ENCODE measurements around the gene CKM. TPM values are rescaled to one million over a fixed set of nuclear protein-coding genes. Genes with fewer than 3 reads are reported as not detected.

CKM gene
- polyA plus RNA-seq, 1 experiment, result not detected

DNA sequence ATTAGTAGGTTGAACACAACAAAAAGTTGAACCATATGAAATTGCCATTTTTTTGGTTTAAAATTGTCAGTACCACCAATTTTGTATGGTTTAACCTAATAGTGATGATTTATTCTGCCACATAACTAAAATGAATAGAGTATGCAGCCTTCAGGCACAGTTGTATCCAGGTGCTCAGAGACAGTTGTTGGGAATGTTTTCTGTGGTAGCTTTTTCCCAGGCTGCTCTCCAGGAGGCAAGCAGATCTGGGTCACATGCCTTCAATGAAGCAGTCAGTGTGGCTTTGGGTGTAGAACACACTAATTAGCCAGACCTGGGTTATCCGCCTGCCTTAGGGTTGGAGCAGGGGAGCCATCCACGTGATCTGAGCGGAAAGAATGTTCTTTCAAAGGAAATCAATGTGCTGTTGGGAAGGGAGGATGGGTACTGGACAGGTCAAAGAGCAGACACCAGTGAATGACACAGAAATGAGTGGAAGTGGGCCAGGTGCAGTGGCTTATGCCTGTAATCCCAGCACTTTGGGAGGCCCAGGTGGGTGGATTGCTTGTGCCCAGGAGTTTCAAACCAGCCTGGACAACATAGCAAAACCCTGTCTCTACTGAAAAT, 43.0 kb downstream of the CKM start:
- POLR2A ChIA-PET, result no interaction called here
- peaks cover 18% of the 10 kb centered on the region for H3K36me3 ChIP-seq (ENCODE audit: control insufficient read depth, insufficient read depth, low read length)
- H3K27me3 ChIP-seq (ENCODE audit: control insufficient read depth, insufficient read depth, low read length), result no peaks in the 10 kb centered on the region
- CTCF ChIA-PET, result no interaction called here
- no peak overlapping the region for H3K4me3 ChIP-seq (ENCODE audit: low read depth, low read length)
- TF ChIP-seq CTCF (IDR thresholded peaks at IDR 0.05; ENCODE audit: insufficient read depth, low read depth, low read length), result no peak
- no peak for DNase-seq (ENCODE audit: low read depth)

DNA sequence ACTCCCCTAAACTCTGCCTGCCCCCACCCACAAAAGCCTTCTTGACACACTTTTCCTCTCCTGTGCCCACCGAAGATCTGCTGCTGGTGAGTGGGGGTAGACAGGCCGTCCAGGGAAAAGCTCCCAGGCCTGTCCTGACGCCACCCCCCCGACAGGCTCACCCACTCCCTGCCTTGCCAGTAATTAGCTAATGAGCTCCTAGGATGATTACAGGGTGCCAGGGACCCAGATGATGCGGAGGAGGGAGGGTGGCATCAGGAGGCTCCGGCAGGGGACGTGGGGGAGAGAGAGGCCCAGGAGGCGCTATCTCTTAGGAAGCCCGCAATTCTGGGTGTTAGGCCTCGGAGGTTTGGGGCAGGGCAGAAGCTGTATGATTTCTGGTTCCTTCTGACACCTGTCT, 44.6 kb downstream of the CKM start:
- DNase-seq (ENCODE audit: low read depth), result no peak
- ChIA-PET CTCF (interaction anchor here (0.7 kb wide), 1 partner anchor 18 kb away, joined by 3 read pairs; no protein-coding TSS in a partner anchor), POLR2A (no interaction called here)
- no peaks in the 10 kb centered on the region for H3K27me3 ChIP-seq (ENCODE audit: control insufficient read depth, insufficient read depth, low read length)
- no peak for TF ChIP-seq CTCF (IDR thresholded peaks at IDR 0.05; ENCODE audit: insufficient read depth, low read depth, low read length)
- peaks cover 22% of the 10 kb centered on the region for H3K36me3 ChIP-seq (ENCODE audit: control insufficient read depth, insufficient read depth, low read length)
- no peak overlapping the region for H3K4me3 ChIP-seq (ENCODE audit: low read depth, low read length)

DNA sequence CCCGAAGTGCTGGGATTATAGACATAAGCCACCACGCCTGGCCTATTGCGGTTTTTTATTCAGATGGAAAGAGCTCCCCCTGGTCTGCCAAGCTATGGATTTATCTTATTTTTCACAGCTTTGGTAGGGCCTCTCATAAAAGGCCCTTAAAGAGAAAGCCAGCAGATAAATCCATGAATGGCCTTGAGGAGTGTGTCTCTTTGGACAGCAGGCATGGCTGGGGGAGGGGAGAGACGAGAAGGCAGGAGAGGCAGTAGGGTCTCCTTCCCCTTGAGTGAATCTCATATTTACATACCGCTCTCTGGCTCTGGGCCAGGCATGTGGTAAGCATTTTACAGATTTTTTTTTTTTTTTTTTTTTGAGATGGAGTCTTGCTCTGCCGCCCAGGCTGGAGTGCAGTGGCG, 46.4 kb downstream of the CKM start:
- no peak for DNase-seq (ENCODE audit: low read depth)

DNA sequence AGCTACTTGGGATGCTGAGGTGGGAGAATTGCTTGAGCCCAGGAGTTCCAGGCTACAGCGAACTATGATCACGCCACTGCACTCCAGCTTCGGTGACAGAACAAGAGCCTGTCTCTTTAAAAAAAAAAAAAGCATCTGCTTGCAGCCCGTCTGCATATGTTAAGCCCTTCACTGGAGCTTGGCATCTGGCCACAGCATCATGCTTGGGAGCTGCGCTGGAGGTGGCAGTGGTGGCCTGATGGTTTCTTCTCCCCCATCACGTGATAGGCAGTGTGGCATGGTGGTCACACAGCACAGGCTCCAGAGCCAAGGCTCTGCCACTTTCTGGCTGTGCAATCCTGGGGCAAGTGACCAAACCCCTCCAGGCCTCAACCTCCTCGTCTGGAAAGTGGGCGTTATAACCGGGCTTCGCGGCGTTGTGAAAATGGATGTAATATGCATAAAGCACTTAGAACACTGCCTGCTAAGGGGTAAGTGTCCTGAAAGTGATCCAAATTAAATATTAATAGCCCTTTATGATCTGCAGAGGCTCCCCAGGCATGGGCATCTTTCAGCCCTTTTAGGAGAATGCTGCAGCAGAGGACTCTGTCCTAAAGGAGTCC, 47.2 kb downstream of the CKM start:
- Histone ChIP-seq H3K27me3 (ENCODE audit: control insufficient read depth, insufficient read depth, low read length) (no peaks in the 10 kb centered on the region), H3K4me3 (ENCODE audit: low read depth, low read length) (no peak overlapping the region), H3K36me3 (ENCODE audit: control insufficient read depth, insufficient read depth, low read length) (peaks cover 28% of the 10 kb centered on the region)
- no peak for DNase-seq (ENCODE audit: low read depth)
- TF ChIP-seq CTCF (IDR thresholded peaks at IDR 0.05; ENCODE audit: insufficient read depth, low read depth, low read length), result no peak
- CTCF ChIA-PET, result interaction anchor here (1.0 kb wide), 1 partner anchor 13 kb away, joined by 4 read pairs; no protein-coding TSS in a partner anchor
- POLR2A ChIA-PET, result no interaction called here

More for the DNA sequence above, 46.4 kb downstream of the CKM start:
- no peak for TF ChIP-seq CTCF (IDR thresholded peaks at IDR 0.05; ENCODE audit: insufficient read depth, low read depth, low read length)
- Histone ChIP-seq H3K36me3 (ENCODE audit: control insufficient read depth, insufficient read depth, low read length) (peaks cover 26% of the 10 kb centered on the region), H3K4me3 (ENCODE audit: low read depth, low read length) (no peak overlapping the region), H3K27me3 (ENCODE audit: control insufficient read depth, insufficient read depth, low read length) (no peaks in the 10 kb centered on the region)
- ChIA-PET POLR2A (no interaction called here), CTCF (interaction anchor here (0.7 to 1.0 kb wide), 2 partner anchors 12 to 322 kb away, joined by 3 to 4 read pairs; no protein-coding TSS in a partner anchor)

DNA sequence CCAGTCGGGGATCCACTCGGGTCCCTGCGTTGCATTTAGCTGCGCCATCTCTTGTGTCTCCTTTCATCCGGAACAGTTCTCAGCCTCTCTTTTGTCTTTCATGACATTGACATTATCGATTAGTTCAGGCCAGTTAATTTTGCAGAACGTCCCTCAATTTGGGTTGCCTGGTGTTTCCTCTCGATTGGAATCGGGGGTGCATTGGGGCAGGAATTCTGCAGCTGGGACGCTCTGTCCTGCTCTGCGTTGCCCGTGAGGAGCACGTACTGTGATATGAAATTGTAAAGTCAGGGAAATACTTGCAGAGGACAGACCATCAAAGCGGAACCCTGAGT, 49.2 kb downstream of the CKM start:
- POLR2A ChIA-PET, result no interaction called here
- CTCF ChIA-PET, result interaction anchor here (0.6 to 0.9 kb wide), 2 partner anchors 65 to 127 kb away, joined by 3 read pairs; no protein-coding TSS in a partner anchor
- Histone ChIP-seq H3K4me3 (ENCODE audit: low read depth, low read length) (no peak overlapping the region), H3K27me3 (ENCODE audit: control insufficient read depth, insufficient read depth, low read length) (no peaks in the 10 kb centered on the region), H3K36me3 (ENCODE audit: control insufficient read depth, insufficient read depth, low read length) (peaks cover 33% of the 10 kb centered on the region)
- TF ChIP-seq CTCF (IDR thresholded peaks at IDR 0.05; ENCODE audit: insufficient read depth, low read depth, low read length), result no peak
- DNase-seq (ENCODE audit: low read depth), result no peak

All from BJ (cell line).